ENCODE measurements around the gene OTUD7B. TPM values are rescaled to one million over a fixed set of nuclear protein-coding genes. Genes with fewer than 3 reads are reported as not detected.

The OTUD7B gene
- total and polyA plus RNA-seq, 2 experiments from 2014 or later = 3.6 to 17.8 TPM

GRCh38 chr1:150008699-150009098 is 1.8 kb downstream of the OTUD7B start:
- H3K4me2 ChIP-seq = peak overlapping the region; percentile 88
- peak overlapping the region; percentile 99 for H3K27ac ChIP-seq
- TF ChIP-seq EZH2 (IDR thresholded peaks at IDR 0.05; ENCODE audit: borderline replicate concordance) = no peak
- TF ChIP-seq CTCF (IDR thresholded peaks at IDR 0.05; ENCODE audit: poor library complexity) = no peak
- no peak for TF ChIP-seq EZH2phosphoT487 (IDR thresholded peaks at IDR 0.05; ENCODE audit: low read depth, severe bottlenecking, unreplicated experiment)
- no peaks in the 10 kb centered on the region for H3K36me3 ChIP-seq (replicated peaks; ENCODE audit: insufficient read depth, low read depth)
- peak overlapping the region; percentile 97 for H3K4me3 ChIP-seq
- H3K9me3 ChIP-seq (ENCODE audit: low read depth) = no peaks in the 10 kb centered on the region
- H3K9me2 ChIP-seq (replicated peaks; ENCODE audit: insufficient read depth) = no peaks in the 10 kb centered on the region
- H4K20me1 ChIP-seq (ENCODE audit: insufficient read depth, poor library complexity, severe bottlenecking) = peaks cover 39% of the 10 kb centered on the region
- 23% methylated on average over 6 of the region's 6 CpGs for WGBS (ENCODE audit: low lambda C conversion rate, missing lambda C conversion rate)
- H3K27me3 ChIP-seq = no peaks in the 10 kb centered on the region
- no peak for DNase-seq (ENCODE audit: low spot score)
- H2AFZ ChIP-seq = peak overlapping the region; percentile 75
- peaks cover 63% of the 10 kb centered on the region for H3K79me2 ChIP-seq
- H3K4me1 ChIP-seq (ENCODE audit: insufficient read depth) = peaks cover 27% of the 10 kb centered on the region

GRCh38 chr1:150006881-150007421 is 3.6 kb downstream of the OTUD7B start:
- H3K27ac ChIP-seq = peak overlapping the region; percentile 11
- H2AFZ ChIP-seq = no peak overlapping the region
- peak overlapping the region; percentile 88 for H3K4me2 ChIP-seq
- peaks cover 27% of the 10 kb centered on the region for H3K4me1 ChIP-seq (ENCODE audit: insufficient read depth)
- peaks cover 78% of the 10 kb centered on the region for H3K79me2 ChIP-seq
- H3K9me2 ChIP-seq (replicated peaks; ENCODE audit: insufficient read depth) = no peaks in the 10 kb centered on the region
- H4K20me1 ChIP-seq (ENCODE audit: insufficient read depth, poor library complexity, severe bottlenecking) = peaks cover 41% of the 10 kb centered on the region
- no peaks in the 10 kb centered on the region for H3K27me3 ChIP-seq
- no peak for DNase-seq (ENCODE audit: low spot score)
- no peaks in the 10 kb centered on the region for H3K9me3 ChIP-seq (ENCODE audit: low read depth)
- no peaks in the 10 kb centered on the region for H3K36me3 ChIP-seq (replicated peaks; ENCODE audit: insufficient read depth, low read depth)
- TF ChIP-seq CTCF (IDR thresholded peaks at IDR 0.05; ENCODE audit: poor library complexity) (no peak), EZH2 (IDR thresholded peaks at IDR 0.05; ENCODE audit: borderline replicate concordance) (no peak), EZH2phosphoT487 (IDR thresholded peaks at IDR 0.05; ENCODE audit: low read depth, severe bottlenecking, unreplicated experiment) (no peak)
- 83% methylated on average over 4 of the region's 4 CpGs for WGBS (ENCODE audit: low lambda C conversion rate, missing lambda C conversion rate)
- H3K4me3 ChIP-seq = no peak overlapping the region

GRCh38 chr1:150005606-150006005 is 4.9 kb downstream of the OTUD7B start:
- H3K9me3 ChIP-seq (ENCODE audit: low read depth) = no peaks in the 10 kb centered on the region
- H3K27me3 ChIP-seq = no peaks in the 10 kb centered on the region
- peaks cover 51% of the 10 kb centered on the region for H4K20me1 ChIP-seq (ENCODE audit: insufficient read depth, poor library complexity, severe bottlenecking)
- no peak overlapping the region for H2AFZ ChIP-seq
- peaks cover 21% of the 10 kb centered on the region for H3K4me1 ChIP-seq (ENCODE audit: insufficient read depth)
- H3K4me3 ChIP-seq = no peak overlapping the region
- H3K79me2 ChIP-seq = peaks cover 91% of the 10 kb centered on the region
- TF ChIP-seq EZH2 (IDR thresholded peaks at IDR 0.05; ENCODE audit: borderline replicate concordance) (no peak), CTCF (IDR thresholded peaks at IDR 0.05; ENCODE audit: poor library complexity) (no peak), EZH2phosphoT487 (IDR thresholded peaks at IDR 0.05; ENCODE audit: low read depth, severe bottlenecking, unreplicated experiment) (no peak)
- no peaks in the 10 kb centered on the region for H3K9me2 ChIP-seq (replicated peaks; ENCODE audit: insufficient read depth)
- H3K4me2 ChIP-seq = no peak overlapping the region
- no peak for DNase-seq (ENCODE audit: low spot score)
- no peak overlapping the region for H3K27ac ChIP-seq
- H3K36me3 ChIP-seq (replicated peaks; ENCODE audit: insufficient read depth, low read depth) = no peaks in the 10 kb centered on the region
- 84% methylated on average over 2 of the region's 2 CpGs for WGBS (ENCODE audit: low lambda C conversion rate, missing lambda C conversion rate)
